Psoas muscle (tissue), 8 donors: ENCODE measurements around the gene PDF. TPM values are rescaled to one million over a fixed set of nuclear protein-coding genes. Genes with fewer than 3 reads are reported as not detected.

Experiments
- ATAC-seq, 4 donors: fragments of 200-7000 bp; cut with Tn5 transposase; one replicate each; pipeline ENCODE4 v1.9.1; 2020; ENCODE audit warnings: moderate library complexity in 3 of 4, mild to moderate bottlenecking in 2 of 4
- DNase-seq, 2 donors: peaks; one replicate each; pipeline ENCODE4 v3.0.0-alpha.2; 2020
- H3K27ac ChIP-seq: fragments of 200-600 bp; one replicate; pipeline ENCODE4 v1.8.0; 2022
- H3K27me3 ChIP-seq, 3 donors: fragments of 200-600 bp in 1 of 3; one replicate each; pipeline versions ENCODE4 v1.6.1 to v1.8.0; 2013 to 2022; ENCODE audit warnings: low read length in 2 of 3, mild to moderate bottlenecking in 2 of 3, moderate library complexity in 1 of 3; ENCODE audit not compliant: insufficient read depth in 3 of 3
- H3K36me3 ChIP-seq, 2 donors: fragments of 200-600 bp in 1 of 2; one replicate each; pipeline versions ENCODE4 v1.6.1 to v1.8.0; 2013 to 2022; ENCODE audit warnings: low read depth in 1 of 2, mild to moderate bottlenecking in 1 of 2, moderate library complexity in 1 of 2; ENCODE audit not compliant: insufficient read depth in 1 of 2
- H3K4me1 ChIP-seq: fragments of 200-600 bp; one replicate; pipeline ENCODE4 v1.8.0; 2022
- H3K4me3 ChIP-seq: fragments of 200-600 bp; one replicate; pipeline ENCODE4 v1.8.0; 2022; ENCODE audit warnings: mild to moderate bottlenecking
- H3K9me3 ChIP-seq: fragments of 200-600 bp; one replicate; pipeline ENCODE4 v1.8.0; 2022
- WGBS, 3 donors: extraction: QIAGEN DNeasy Blood & Tissue Kit; methylation state at CpG; one replicate each; pipeline versions ENCODE4 v1.1.6 to v1.1.7; 2013; 5-methylcytosine and 5-hydroxymethylcytosine counted together
- intact Hi-C, 2 donors: fragments of 100-400 bp; cut with DNase I; formaldehyde crosslinking; loops; one replicate each; pipeline versions ENCODE4 v1.11.0 to v1.14.2; 2022
- polyA plus RNA-seq, 3 donors: library from polyadenylated mRNA; stranded (reverse); fragments of 200-250 nt; gene quantifications; one replicate each; pipeline ENCODE4 v1.2.3, GENCODE V29; 2013
- total RNA-seq, 4 donors: library from RNA; stranded (reverse); fragmentation: NEBNext Ultra II Directional in 2 of 4; extraction: Animal tissue kit (Norgen Biotek cat#: 25700) in 2 of 4; gene quantifications; one replicate each; pipeline versions ENCODE4 v1.2.1 to v1.2.4, GENCODE V29; 2021 to 2023
- TF ChIP-seq, protein P1 (sequence below): fragments of 200-600 bp; IDR thresholded peaks from one replicate; pipeline ENCODE4 v1.8.0; 2022; ENCODE audit warnings: antibody characterized with exemption
- donor health status: healthy with polysubstance abuse.
- donor health status: DM: no; HTN: no; CAD: no; lungs with moderate emphysema.
- donor health status: Bipolar disorder and iron deficiency.
- donor health status: healthy.
- donor health status: DM: yes; HTN: yes; CAD: no.
- donor health status: DM: no; HTN: no; CAD: no.
- donor health status: DM: no; HTN: no; CAD: no.
- donor health status: DM: yes; HTN: yes; CAD: no.

The PDF gene
- total and polyA plus RNA-seq, 7 donors: 6.8 to 19.8 (median 9.6) TPM

DNA sequence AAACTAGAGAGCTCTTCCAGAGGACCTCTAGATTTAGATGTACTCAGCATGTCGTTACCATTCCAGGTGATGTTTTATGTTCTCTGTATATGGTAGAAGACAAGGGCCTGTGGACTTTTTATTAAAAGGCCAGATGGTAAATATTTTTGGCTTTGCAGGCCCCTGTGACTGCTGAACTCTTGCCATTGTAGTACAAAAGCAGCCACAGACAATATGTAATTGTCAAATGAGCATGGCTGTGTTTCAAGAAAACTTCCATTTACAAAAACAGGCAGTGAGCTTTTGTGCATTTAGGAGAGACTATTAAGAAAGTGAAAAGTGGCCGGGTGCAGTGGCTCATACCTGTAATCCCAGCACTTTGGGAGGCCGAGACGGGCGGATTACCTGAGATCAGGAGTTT, 13.8 kb upstream of the PDF start:
- TF ChIP-seq, protein P1, sequence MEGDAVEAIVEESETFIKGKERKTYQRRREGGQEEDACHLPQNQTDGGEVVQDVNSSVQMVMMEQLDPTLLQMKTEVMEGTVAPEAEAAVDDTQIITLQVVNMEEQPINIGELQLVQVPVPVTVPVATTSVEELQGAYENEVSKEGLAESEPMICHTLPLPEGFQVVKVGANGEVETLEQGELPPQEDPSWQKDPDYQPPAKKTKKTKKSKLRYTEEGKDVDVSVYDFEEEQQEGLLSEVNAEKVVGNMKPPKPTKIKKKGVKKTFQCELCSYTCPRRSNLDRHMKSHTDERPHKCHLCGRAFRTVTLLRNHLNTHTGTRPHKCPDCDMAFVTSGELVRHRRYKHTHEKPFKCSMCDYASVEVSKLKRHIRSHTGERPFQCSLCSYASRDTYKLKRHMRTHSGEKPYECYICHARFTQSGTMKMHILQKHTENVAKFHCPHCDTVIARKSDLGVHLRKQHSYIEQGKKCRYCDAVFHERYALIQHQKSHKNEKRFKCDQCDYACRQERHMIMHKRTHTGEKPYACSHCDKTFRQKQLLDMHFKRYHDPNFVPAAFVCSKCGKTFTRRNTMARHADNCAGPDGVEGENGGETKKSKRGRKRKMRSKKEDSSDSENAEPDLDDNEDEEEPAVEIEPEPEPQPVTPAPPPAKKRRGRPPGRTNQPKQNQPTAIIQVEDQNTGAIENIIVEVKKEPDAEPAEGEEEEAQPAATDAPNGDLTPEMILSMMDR: no peak
- ATAC-seq (no peak), DNase-seq (no peak)
- Histone ChIP-seq H3K27ac (no peak overlapping the region), H3K4me3 (no peak overlapping the region), H3K27me3 (no peaks in the 10 kb centered on the region), H3K4me1 (peaks cover 9% of the 10 kb centered on the region), H3K9me3 (no peaks in the 10 kb centered on the region), H3K36me3 (peaks cover 5 to 69% of the 10 kb centered on the region in 2 donors)
- intact Hi-C loops: loop anchor here in 1 of 2 donors (5.0 kb wide), 1 partner anchor 38 kb away; no protein-coding TSS in a partner anchor
- 93 to 97% (median 96%) methylated on average over 5 of the region's 5 CpGs for WGBS, 3 donors

DNA sequence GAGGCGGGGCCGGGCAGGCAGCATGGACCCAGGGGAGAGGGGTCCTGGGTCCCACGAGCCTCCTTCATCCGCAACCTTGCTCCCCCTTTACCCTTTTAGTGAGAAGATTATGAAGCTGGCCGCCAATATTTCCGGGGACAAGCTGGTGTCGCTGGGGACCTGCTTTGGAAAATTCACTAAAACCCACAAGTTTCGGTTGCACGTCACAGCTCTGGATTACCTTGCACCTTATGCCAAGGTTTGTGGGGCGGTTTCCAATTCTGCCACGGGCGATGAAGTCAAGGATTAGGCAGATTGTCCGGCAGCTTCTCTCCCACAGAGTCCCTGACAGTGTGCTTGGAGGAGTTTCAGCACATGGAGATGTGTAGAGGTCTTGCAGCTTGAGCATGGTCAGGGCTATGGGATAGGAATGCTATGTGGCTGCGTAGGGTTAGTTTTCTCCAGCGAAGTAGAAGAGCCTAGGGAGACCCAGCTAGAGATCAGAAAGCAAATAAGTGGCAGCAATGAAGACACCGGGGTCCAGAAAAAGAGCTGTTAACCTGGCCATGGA, 9.8 kb upstream of the PDF start:
- peaks cover 5 to 65% of the 10 kb centered on the region in 2 donors for H3K36me3 ChIP-seq

DNA sequence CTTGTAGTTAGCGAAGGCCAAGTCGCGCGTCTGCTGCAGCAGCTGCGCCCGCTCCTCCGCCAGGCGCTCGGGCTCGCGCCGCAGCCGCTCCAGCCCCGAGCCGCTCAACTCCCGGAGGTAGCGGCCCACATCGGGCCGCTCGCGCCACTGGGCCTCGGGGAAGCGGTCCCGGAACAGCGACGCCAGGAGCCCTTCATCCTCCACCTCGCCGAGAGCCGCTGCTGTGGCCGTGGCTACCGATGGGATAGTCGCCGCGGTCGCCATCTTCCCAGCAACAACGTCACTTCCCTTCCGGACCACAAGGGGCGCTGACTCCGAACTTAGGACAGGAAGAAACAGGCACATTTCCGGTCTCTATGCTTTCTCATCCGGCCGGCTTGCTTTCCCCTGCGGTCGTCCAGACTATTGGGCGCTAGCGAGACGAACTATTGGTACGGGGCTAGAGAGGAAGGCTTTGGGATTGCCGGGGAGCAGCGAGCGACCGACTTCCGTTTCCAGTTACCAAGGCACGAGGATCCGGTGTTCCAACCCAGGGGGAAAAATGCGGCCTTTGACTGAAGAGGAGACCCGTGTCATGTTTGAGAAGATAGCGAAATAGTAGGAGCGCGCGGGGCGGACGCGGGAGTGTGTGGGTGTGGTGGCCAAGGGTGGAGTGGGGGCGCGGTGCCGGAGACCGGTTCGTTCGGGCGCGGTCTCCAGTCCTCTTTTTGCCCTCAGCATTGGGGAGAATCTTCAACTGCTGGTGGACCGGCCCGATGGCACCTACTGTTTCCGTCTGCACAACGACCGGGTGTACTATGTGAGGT, 9.1 kb upstream of the PDF start, which contains the start of the genes COG8 and NIP7:
COG8 (minus strand) TSS at position 276 of the 806 bp plus-strand sequence; CDS start at position 264, 12 bp downstream.
NIP7 (plus strand) TSS at position 484 of the 806 bp plus-strand sequence; CDS start at position 542, 58 bp downstream.
- intact Hi-C loops: loop anchor here (1.0 to 5.0 kb wide), 3 partner anchors 28 to 45 kb away; partner anchors contain the start of gene VPS4A (in 1 of the 2)
- H3K9me3 ChIP-seq: no peaks in the 10 kb centered on the region
- TF ChIP-seq, protein P1: peak; percentile 79
- peak; percentile 95 to 97 for DNase-seq
- peak; percentile 97 to 98 (median 98) for ATAC-seq
- WGBS, 3 donors: 0 to 1% (median 1%) methylated on average over 74 to 77 of the region's 77 CpGs
- no peaks in the 10 kb centered on the region for H3K27me3 ChIP-seq
- peak within 1 kb of the TSS; percentile 91 for H3K4me3 ChIP-seq
- H3K36me3 ChIP-seq: peaks cover 5 to 65% of the 10 kb centered on the region in 2 donors
- peak within 1 kb of the TSS; percentile 94 for H3K27ac ChIP-seq
- H3K4me1 ChIP-seq: peaks cover 23% of the 10 kb centered on the region

More for the DNA sequence above, 9.8 kb upstream of the PDF start:
- Histone ChIP-seq H3K4me3 (peak overlapping the region; percentile 91), H3K27me3 (no peaks in the 10 kb centered on the region), H3K9me3 (no peaks in the 10 kb centered on the region), H3K27ac (peak overlapping the region; percentile 94), H3K4me1 (peaks cover 23% of the 10 kb centered on the region)
- ATAC-seq: no peak
- TF ChIP-seq, protein P1: no peak
- DNase-seq: no peak
- WGBS, 3 donors: 7 to 10% (median 8%) methylated on average over 16 of the region's 16 CpGs
- intact Hi-C loops: loop anchor here (2.0 to 5.0 kb wide), 2 partner anchors 42 to 45 kb away; no protein-coding TSS in a partner anchor

DNA sequence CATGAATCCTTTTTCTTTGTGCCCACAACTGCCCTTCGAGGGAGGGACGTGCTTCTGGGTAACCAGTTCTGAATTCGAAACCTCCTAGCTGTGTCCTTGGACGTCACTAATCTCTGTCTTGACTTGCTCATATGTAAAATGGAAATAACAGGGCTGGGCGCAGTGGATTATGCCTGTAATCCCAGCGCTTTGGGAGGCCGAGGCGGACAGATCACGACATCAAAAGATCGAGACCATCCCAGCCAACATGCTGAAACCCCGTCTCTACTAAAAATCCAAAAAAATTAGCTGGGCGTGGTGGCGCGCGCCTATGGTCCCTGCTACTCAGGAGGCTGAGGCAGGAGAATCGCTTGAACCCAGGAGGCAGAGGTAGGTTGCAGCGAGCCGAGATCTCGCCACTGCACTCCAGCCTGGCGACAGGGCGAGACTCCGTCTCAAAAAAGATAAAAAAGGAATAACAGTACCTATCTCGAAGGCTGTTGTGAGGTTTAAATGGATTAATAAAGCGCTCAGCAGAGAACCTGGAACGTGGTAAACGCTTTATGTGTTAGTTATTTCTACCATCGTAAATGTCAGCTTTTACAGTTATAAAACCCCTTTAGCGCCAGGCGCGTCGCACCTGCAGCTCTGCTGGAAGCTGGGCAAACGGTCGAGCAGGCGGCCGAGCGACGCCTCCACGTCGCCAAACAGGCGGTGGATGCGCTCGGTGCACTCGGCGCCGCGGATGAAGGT, 8.3 kb upstream of the PDF start:
- 16 to 18% (median 17%) methylated on average over 46 of the region's 46 CpGs for WGBS, 3 donors
- H3K27ac ChIP-seq: peak overlapping the region; percentile 94
- intact Hi-C loops: loop anchor here in 1 of 2 donors (1.0 kb wide), 1 partner anchor 27 kb away; the partner anchor contains the start of gene VPS4A
- no peaks in the 10 kb centered on the region for H3K9me3 ChIP-seq
- ATAC-seq (peak in 1 of 4 donors; percentile 1), DNase-seq (no peak)
- TF ChIP-seq, protein P1: no peak
- H3K36me3 ChIP-seq: peaks cover 5 to 65% of the 10 kb centered on the region in 2 donors
- H3K4me1 ChIP-seq: peaks cover 23% of the 10 kb centered on the region
- H3K4me3 ChIP-seq: peak overlapping the region; percentile 91
- no peaks in the 10 kb centered on the region for H3K27me3 ChIP-seq
